H1 (cell line): ENCODE measurements around the gene ITGB2. TPM values are rescaled to one million over a fixed set of nuclear protein-coding genes. Genes with fewer than 3 reads are reported as not detected.
A peak's percentile ranks its signal among the peaks of the same experiment; 100 is the strongest.

Experiments used
- CTCF ChIA-PET: fragments of 300-600 bp; sonication (Branson Sonifier 250); formaldehyde crosslinking; loops from one replicate; lab custom pipeline; 2021; ENCODE audit not compliant: partially characterized antibody; lab: Charles Lee
- POLR2A ChIA-PET: fragments of 300-600 bp; sonication (Branson Sonifier 250); formaldehyde crosslinking; loops from one replicate; lab custom pipeline; 2021; ENCODE audit warnings: inconsistent platforms; ENCODE audit not compliant: partially characterized antibody; lab: Charles Lee
- DNase-seq, 2 experiments: peaks; one replicate each; pipeline versions ENCODE4 v3.0.0 to v3.0.0-alpha.2; 2010 to 2022; ENCODE audit warnings: low spot score in 2 of 2, low read depth in 1 of 2, mixed read lengths in 1 of 2
- FAIRE-seq: peaks from 2 replicates; lab custom pipeline; 2011; peaks lifted over from hg19 to GRCh38; lab: Jason Lieb, UNC
- H2AFZ ChIP-seq: 2 replicates; pipeline ENCODE4 v1.8.1; 2012; ENCODE audit warnings: low read length, inconsistent platforms
- H2AK5ac ChIP-seq: 2 replicates; pipeline ENCODE4 v1.6.1; 2013; ENCODE audit warnings: low read depth, low read length
- H2BK120ac ChIP-seq: replicated peaks from 2 replicates; pipeline ENCODE3; 2013; ENCODE audit warnings: low read depth, low read length, inconsistent platforms
- H2BK12ac ChIP-seq: 2 replicates; pipeline ENCODE4 v1.6.1; 2013; ENCODE audit warnings: low read depth, low read length
- H2BK15ac ChIP-seq: 2 replicates; pipeline ENCODE4 v1.6.1; 2013; ENCODE audit warnings: low read length
- H2BK20ac ChIP-seq: 2 replicates; pipeline ENCODE4 v1.6.1; 2013; ENCODE audit warnings: low read length
- H2BK5ac ChIP-seq: 2 replicates; pipeline ENCODE4 v1.6.1; 2013; ENCODE audit warnings: low read depth, low read length
- H3K14ac ChIP-seq: 2 replicates; pipeline ENCODE4 v1.6.1; 2013; ENCODE audit warnings: inconsistent platforms; ENCODE audit not compliant: insufficient read length
- H3K18ac ChIP-seq: 2 replicates; pipeline ENCODE4 v1.6.1; 2013; ENCODE audit warnings: low read length; ENCODE audit errors: extremely low read depth
- H3K23ac ChIP-seq: 2 replicates; pipeline ENCODE4 v1.6.1; 2013; ENCODE audit warnings: inconsistent platforms; ENCODE audit not compliant: insufficient read length
- H3K23me2 ChIP-seq: 2 replicates; pipeline ENCODE4 v1.6.1; 2013; ENCODE audit warnings: low read depth, low read length
- H3K27ac ChIP-seq: 2 replicates; pipeline ENCODE4 v1.6.1; 2011; ENCODE audit warnings: low read depth, low read length, inconsistent platforms
- H3K27me3 ChIP-seq, 4 experiments: replicated peaks in 1 of 4; 1 replicate in 1 of 4; 2 replicates in 3 of 4; pipeline versions ENCODE4 v1.6.1 to v1.8.1; 2011 to 2013; ENCODE audit warnings: low read length in 3 of 4, mild to moderate bottlenecking in 3 of 4, inconsistent platforms in 2 of 4, mixed read lengths in 2 of 4, moderate library complexity in 1 of 4; ENCODE audit not compliant: control insufficient read depth in 3 of 4, insufficient read depth in 3 of 4; ENCODE audit errors: extremely low read depth in 1 of 4
- H3K36me3 ChIP-seq, 4 experiments: 2 replicates each; pipeline versions ENCODE4 v1.6.1 to v1.8.1; 2011 to 2013; ENCODE audit warnings: mild to moderate bottlenecking in 4 of 4, low read length in 3 of 4, moderate library complexity in 2 of 4, control low read depth in 1 of 4, inconsistent platforms in 1 of 4; ENCODE audit not compliant: insufficient read depth in 4 of 4, control insufficient read depth in 2 of 4
- H3K4ac ChIP-seq: replicated peaks from 2 replicates; pipeline ENCODE3; 2013; ENCODE audit warnings: low read length, low read depth, mixed read lengths, inconsistent platforms; ENCODE audit not compliant: insufficient read length
- H3K4me1 ChIP-seq, 4 experiments: replicated peaks in 1 of 4; 1 replicate in 1 of 4; 2 replicates in 3 of 4; pipeline versions ENCODE4 v1.6.1 to v1.8.1; 2011 to 2013; ENCODE audit warnings: low read length in 3 of 4, inconsistent platforms in 2 of 4, mixed read lengths in 1 of 4; ENCODE audit not compliant: insufficient read depth in 4 of 4, control insufficient read depth in 3 of 4
- H3K4me2 ChIP-seq, 2 experiments: 2 replicates each; pipeline versions ENCODE4 v1.6.1 to v1.8.1; 2011 to 2013; ENCODE audit warnings: low read depth in 2 of 2, low read length in 2 of 2, control low read depth in 1 of 2, inconsistent platforms in 1 of 2, mild to moderate bottlenecking in 1 of 2; ENCODE audit not compliant: insufficient read depth in 1 of 2
- H3K4me3 ChIP-seq, 4 experiments: fragments of 200-600, 300-600 bp in 1 of 4; sonication (generic), shearing (Covaris generic), sonication (Bioruptor Twin) in 1 of 4; 2 replicates each; pipeline versions ENCODE4 v1.5.1 to v1.8.1; 2011 to 2016; ENCODE audit warnings: low read length in 4 of 4, low read depth in 3 of 4, control low read depth in 2 of 4, inconsistent platforms in 2 of 4, mild to moderate bottlenecking in 2 of 4, mixed read lengths in 1 of 4, moderate library complexity in 1 of 4; ENCODE audit not compliant: insufficient read depth in 2 of 4; ENCODE audit errors: extremely low read depth in 1 of 4
- H3K56ac ChIP-seq: replicated peaks from 2 replicates; pipeline ENCODE3; 2013; ENCODE audit warnings: low read depth, mild to moderate bottlenecking, mixed read lengths, low read length, inconsistent platforms; ENCODE audit not compliant: insufficient read length
- H3K79me1 ChIP-seq: 2 replicates; pipeline ENCODE4 v1.6.1; 2013; ENCODE audit warnings: low read depth, low read length, control low read depth
- H3K79me2 ChIP-seq, 2 experiments: 2 replicates each; pipeline versions ENCODE4 v1.6.1 to v1.8.1; 2012 to 2013; ENCODE audit warnings: low read length in 2 of 2, mild to moderate bottlenecking in 2 of 2, inconsistent platforms in 1 of 2; ENCODE audit not compliant: insufficient read depth in 2 of 2, control insufficient read depth in 1 of 2
- H3K9ac ChIP-seq, 4 experiments: replicated peaks in 1 of 4; 1 replicate in 1 of 4; 2 replicates in 3 of 4; pipeline versions ENCODE4 v1.6.1 to v1.8.1; 2011 to 2013; ENCODE audit warnings: low read depth in 3 of 4, low read length in 3 of 4, control low read depth in 2 of 4, mild to moderate bottlenecking in 2 of 4, moderate library complexity in 2 of 4, inconsistent platforms in 1 of 4; ENCODE audit errors: extremely low read depth in 1 of 4
- H3K9me3 ChIP-seq, 2 experiments: 2 replicates each; pipeline versions ENCODE4 v1.6.1 to v1.8.1; 2012 to 2013; ENCODE audit warnings: mild to moderate bottlenecking in 2 of 2, moderate library complexity in 2 of 2, control low read depth in 1 of 2, inconsistent platforms in 1 of 2, low read depth in 1 of 2, low read length in 1 of 2, mixed read lengths in 1 of 2; ENCODE audit not compliant: insufficient read depth in 2 of 2
- H4K20me1 ChIP-seq, 2 experiments: replicated peaks in 1 of 2; 2 replicates each; pipeline versions ENCODE3 to v1.8.1; 2011 to 2013; ENCODE audit warnings: inconsistent platforms in 2 of 2, low read length in 2 of 2, mild to moderate bottlenecking in 1 of 2; ENCODE audit not compliant: insufficient read depth in 2 of 2, control insufficient read depth in 1 of 2
- H4K5ac ChIP-seq: 2 replicates; pipeline ENCODE4 v1.6.1; 2013; ENCODE audit warnings: low read length, low read depth, mixed read lengths, inconsistent platforms; ENCODE audit not compliant: insufficient read length
- H4K8ac ChIP-seq: 2 replicates; pipeline ENCODE4 v1.8.0; 2013; ENCODE audit warnings: mild to moderate bottlenecking, moderate library complexity, low read length, inconsistent platforms; ENCODE audit not compliant: insufficient read depth; ENCODE audit errors: extremely low read depth
- H4K91ac ChIP-seq: replicated peaks from 2 replicates; pipeline ENCODE3; 2013; ENCODE audit warnings: low read length, mixed read lengths, inconsistent platforms; ENCODE audit not compliant: insufficient read length
- ASH2L ChIP-seq: fragments of 200-600, 300-600 bp; sonication (generic); IDR thresholded peaks from one replicate; pipeline ENCODE4 v1.7.1; 2017; ENCODE audit warnings: low read length
- BACH1 ChIP-seq: IDR thresholded peaks from 2 replicates; pipeline ENCODE4 v1.6.1; 2012; ENCODE audit warnings: low read length, improper control_type of control experiment
- CHD2 ChIP-seq: IDR thresholded peaks from 2 replicates; pipeline ENCODE4 v1.6.1; 2012; ENCODE audit warnings: low read length, improper control_type of control experiment
- JUND ChIP-seq: IDR thresholded peaks from 2 replicates; pipeline ENCODE4 v1.6.1; 2011; ENCODE audit warnings: mild to moderate bottlenecking, improper control_type of control experiment, low read length
- RBBP5 ChIP-seq: IDR thresholded peaks from 2 replicates; pipeline ENCODE4 v1.7.1; 2012; ENCODE audit warnings: low read depth, mild to moderate bottlenecking, inconsistent platforms, low read length, moderate library complexity, borderline replicate concordance
- SAP30 ChIP-seq: fragments of 300-600 bp; sonication (generic); IDR thresholded peaks from 2 replicates; pipeline ENCODE4 v1.7.1; 2012; ENCODE audit warnings: low read length, moderate library complexity, mild to moderate bottlenecking, inconsistent platforms; ENCODE audit not compliant: insufficient read depth, insufficient replicate concordance
- SP4 ChIP-seq: IDR thresholded peaks from 2 replicates; pipeline ENCODE4 v1.6.1; 2012; ENCODE audit warnings: low read length, inconsistent platforms
- TAF1 ChIP-seq: IDR thresholded peaks from 2 replicates; pipeline ENCODE4 v1.6.1; 2011; ENCODE audit warnings: mild to moderate bottlenecking, low read depth, low read length
- WGBS, 2 experiments: shearing (Covaris generic) in 1 of 2; methylation state at CpG; one replicate each; pipeline versions ENCODE4 v1.1.6 to v1.1.7; 2013 to 2015; ENCODE audit warnings: low lambda C conversion rate in 2 of 2, mixed read lengths in 2 of 2, inconsistent platforms in 1 of 2, low coverage in 1 of 2, missing lambda C conversion rate in 1 of 2; ENCODE audit not compliant: insufficient replicate concordance in 2 of 2, insufficient coverage in 1 of 2, insufficient read length in 1 of 2; ENCODE audit errors: extremely low coverage in 1 of 2, missing lambda C conversion rate in 1 of 2; 5-methylcytosine and 5-hydroxymethylcytosine counted together
- polyA plus RNA-seq, 7 experiments: library from polyadenylated mRNA; depleted of rRNA in 3 of 7; stranded (reverse) in 5 of 7; unstranded in 2 of 7; fragments of >200 nt in 5 of 7; fragments of 200-250 nt in 2 of 7; gene quantifications; 1 replicate in 5 of 7; 2 replicates in 1 of 7; 4 replicates in 1 of 7; pipeline versions ENCODE4 v1.2.1 to v1.2.3, GENCODE V29; 2011 to 2013; ENCODE audit warnings: missing spikeins in 2 of 7, mixed read lengths in 2 of 7
- total RNA-seq: library from RNA; stranded (reverse); fragmentation: NEBNext Ultra II Directional; extraction: Animal tissue kit (Norgen Biotek cat#: 25700); gene quantifications from 2 replicates; pipeline ENCODE4 v1.2.1, GENCODE V29; 2021
- TF ChIP-seq, protein P1 (sequence below), 3 experiments: IDR thresholded peaks; 1 replicate in 2 of 3; 2 replicates in 1 of 3; pipeline versions ENCODE4 v1.5.1 to v1.6.1; 2011; ENCODE audit warnings: low read length in 3 of 3, mild to moderate bottlenecking in 3 of 3, inconsistent platforms in 2 of 3, low read depth in 1 of 3, moderate library complexity in 1 of 3; ENCODE audit not compliant: insufficient read depth in 1 of 3; ENCODE audit errors: control extremely low read depth in 1 of 3

The ITGB2 gene
- total and polyA plus RNA-seq, 2 of the 8 experiments (the other 6 are each of a cell fraction or from before 2014, with no cell fraction given): 0.24 to 0.63 TPM

DNA sequence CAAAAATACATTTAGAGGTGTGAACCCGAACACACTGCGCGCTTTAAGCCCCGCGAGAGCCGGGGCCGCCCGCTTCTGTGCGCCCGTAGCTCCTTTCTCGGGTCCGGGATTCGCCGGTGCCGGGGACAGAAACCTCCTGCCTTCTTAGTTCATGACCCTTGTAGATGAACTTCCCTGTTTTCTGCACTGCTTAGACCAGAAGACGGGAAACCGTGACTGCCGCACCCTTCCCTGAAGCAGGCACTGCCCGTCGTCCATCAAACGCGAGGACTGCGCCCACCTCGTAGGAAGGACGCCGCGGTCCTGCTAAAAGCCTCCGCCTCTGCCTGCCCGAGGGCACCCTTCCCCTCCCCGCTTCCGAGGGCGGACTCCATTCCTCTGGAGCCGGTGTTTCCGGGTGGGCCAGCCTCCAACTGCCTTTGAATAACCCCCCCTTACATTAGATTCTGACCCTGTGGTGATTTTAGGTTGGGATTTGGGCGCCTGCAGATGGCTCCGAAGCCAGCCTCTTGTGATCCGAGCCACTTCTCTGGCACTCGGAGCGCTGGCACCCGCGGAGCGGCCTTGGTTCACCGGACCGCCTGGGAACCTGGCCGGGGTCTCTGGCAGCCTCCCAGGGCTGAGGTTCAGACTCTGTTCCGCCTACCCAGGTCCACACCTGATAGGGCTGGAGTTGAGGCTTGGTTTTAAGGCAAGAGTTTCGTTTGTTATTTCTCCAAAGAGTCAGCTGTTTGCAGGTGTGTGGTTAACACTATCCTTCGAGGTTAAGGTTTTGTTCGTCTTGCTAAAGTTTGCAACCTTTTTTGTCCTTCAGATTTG lies 46.0 kb downstream of the ITGB2 start:
- Histone ChIP-seq H3K79me2 (peaks cover 28 to 34% of the 10 kb centered on the region in 2 experiments), H3K27ac (no peak overlapping the region), H4K20me1 (peaks cover 19 to 23% of the 10 kb centered on the region in 2 experiments), H3K4me2 (peak overlapping the region; percentile 90 to 98), H3K9me3 (no peaks in the 10 kb centered on the region), H2BK20ac (no peak overlapping the region), H2AFZ (peak overlapping the region; percentile 18; the same call in 1 of the 2 replicates), H3K14ac (no peak overlapping the region), H4K5ac (no peak overlapping the region), H3K4me1 (peaks cover 6 to 9% (median 7%) of the 10 kb centered on the region in 4 experiments), H3K23ac (no peak overlapping the region), H4K8ac (peak overlapping the region; percentile 58), H3K4ac (no peak overlapping the region), H3K23me2 (peaks cover 16% of the 10 kb centered on the region), H2AK5ac (no peak overlapping the region), H3K27me3 (peaks cover 0 to 22% (median 15%) of the 10 kb centered on the region in 4 experiments; a peak in 5 of 7 replicates), H3K18ac (peak overlapping the region; percentile 55; the same call in 1 of the 2 replicates), H2BK120ac (no peak overlapping the region), H3K9ac (peak overlapping the region in 2 of 4 experiments; percentile 44 to 51; a peak in 1 of 7 replicates), H3K36me3 (no peaks in the 10 kb centered on the region; a peak in 1 of 8 replicates), H2BK5ac (no peak overlapping the region), H3K4me3 (peak overlapping the region; percentile 54 to 95 (median 64)), H3K56ac (no peak overlapping the region), H2BK15ac (no peak overlapping the region), H4K91ac (peak overlapping the region; percentile 41), H2BK12ac (no peak overlapping the region), H3K79me1 (peaks cover 11% of the 10 kb centered on the region)
- FAIRE-seq (no peak), DNase-seq (peak in 1 of 2 experiments; percentile 73)
- ChIA-PET POLR2A (interaction anchor here (0.6 to 3.7 kb wide), 11 partner anchors 9 to 360 kb away, joined by 3 to 16 read pairs (median 3); partner anchors contain the start of genes ITGB2, KRTAP10-8 and UBE2G2), CTCF (interaction anchor here (0.7 to 1.7 kb wide), 4 partner anchors 10 to 74 kb away, joined by 3 to 7 read pairs (median 4); no protein-coding TSS in a partner anchor)
- 10% methylated on average over 47 of the region's 49 CpGs; no CpG with 5 or more reads in 1 of the 2 experiments for WGBS, 2 experiments
- TF ChIP-seq JUND (no peak), SP4 (no peak), CHD2 (peak; percentile 52; the same call in 1 of the 2 replicates), ASH2L (peak; percentile 46), TAF1 (0 out of 2 replicates have a peak, but pooled peaks have one; percentile 33), SAP30 (no peak), BACH1 (no peak), RBBP5 (no peak)
- TF ChIP-seq, protein P1, sequence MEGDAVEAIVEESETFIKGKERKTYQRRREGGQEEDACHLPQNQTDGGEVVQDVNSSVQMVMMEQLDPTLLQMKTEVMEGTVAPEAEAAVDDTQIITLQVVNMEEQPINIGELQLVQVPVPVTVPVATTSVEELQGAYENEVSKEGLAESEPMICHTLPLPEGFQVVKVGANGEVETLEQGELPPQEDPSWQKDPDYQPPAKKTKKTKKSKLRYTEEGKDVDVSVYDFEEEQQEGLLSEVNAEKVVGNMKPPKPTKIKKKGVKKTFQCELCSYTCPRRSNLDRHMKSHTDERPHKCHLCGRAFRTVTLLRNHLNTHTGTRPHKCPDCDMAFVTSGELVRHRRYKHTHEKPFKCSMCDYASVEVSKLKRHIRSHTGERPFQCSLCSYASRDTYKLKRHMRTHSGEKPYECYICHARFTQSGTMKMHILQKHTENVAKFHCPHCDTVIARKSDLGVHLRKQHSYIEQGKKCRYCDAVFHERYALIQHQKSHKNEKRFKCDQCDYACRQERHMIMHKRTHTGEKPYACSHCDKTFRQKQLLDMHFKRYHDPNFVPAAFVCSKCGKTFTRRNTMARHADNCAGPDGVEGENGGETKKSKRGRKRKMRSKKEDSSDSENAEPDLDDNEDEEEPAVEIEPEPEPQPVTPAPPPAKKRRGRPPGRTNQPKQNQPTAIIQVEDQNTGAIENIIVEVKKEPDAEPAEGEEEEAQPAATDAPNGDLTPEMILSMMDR (IDR thresholded peaks at IDR 0.05; ENCODE audit: control extremely low read depth in 1 of 3, insufficient read depth in 1 of 3, low read depth in 1 of 3, low read length in 3 of 3): no peak
